K562 (cell line): ENCODE results near the gene MCEE. TPM values are rescaled to one million over a fixed set of nuclear protein-coding genes. Genes with fewer than 3 reads are reported as not detected.

Source experiments
- ATAC-seq: fragments of 200-7000 bp; cut with Tn5 transposase; 3 replicates; pipeline ENCODE4 v1.9.1; 2020; ENCODE audit warnings: moderate library complexity
- BruUV-seq: library from RNA; stranded (reverse); fragments of 400-500 nt; replicated peaks from 2 replicates; lab custom pipeline; 2021; lab: Mats Ljungman, UMichigan
- CTCF ChIA-PET: fragments of 300-600 bp; formaldehyde crosslinking; extraction: SDS; loops from one replicate; lab custom pipeline; 2021; ENCODE audit warnings: low intra/inter-chr PET ratio; lab: Yijun Ruan, JAX
- POLR2A ChIA-PET: fragments of 300-600, 350-650 bp; sonication (Branson Sonifier 250); formaldehyde crosslinking; extraction: SDS; loops from one replicate; lab custom pipeline; 2021; ENCODE audit warnings: antibody characterized with exemption, inconsistent platforms; lab: Yijun Ruan, JAX
- DNase-seq, 4 experiments: peaks; one replicate each; pipeline versions ENCODE4 v3.0.0 to v3.0.0-alpha.2; 2011 to 2018; ENCODE audit warnings: low spot score in 3 of 4, mixed read lengths in 3 of 4; ENCODE audit errors: extremely low read depth in 1 of 4
- FAIRE-seq: peaks from 2 replicates; lab custom pipeline; 2011; peaks lifted over from hg19 to GRCh38; lab: Jason Lieb, UNC
- H2AFZ ChIP-seq: 2 replicates; pipeline ENCODE4 v1.6.0; 2011; ENCODE audit warnings: low read depth, low read length, control low read depth, inconsistent platforms
- H3K27ac ChIP-seq: fragments of 200-600 bp; 3 replicates; pipeline ENCODE4 v1.8.0; 2011; ENCODE audit warnings: low read depth, mild to moderate bottlenecking, control low read depth, inconsistent platforms, low read length, moderate library complexity, mixed read lengths; ENCODE audit errors: extremely low read depth
- H3K27me3 ChIP-seq, 2 experiments: fragments of 300-600 bp in 1 of 2; 2 replicates in 1 of 2; 3 replicates in 1 of 2; pipeline versions ENCODE4 v1.6.0 to v1.8.0; 2011; ENCODE audit warnings: inconsistent platforms in 2 of 2, low read length in 2 of 2, mild to moderate bottlenecking in 1 of 2, mixed read lengths in 1 of 2, moderate library complexity in 1 of 2; ENCODE audit not compliant: control insufficient read depth in 2 of 2, insufficient read depth in 2 of 2
- H3K36me3 ChIP-seq: fragments of 300-600 bp; 3 replicates; pipeline ENCODE4 v1.8.0; 2011; ENCODE audit warnings: mild to moderate bottlenecking, low read length, inconsistent platforms; ENCODE audit not compliant: control insufficient read depth, insufficient read depth
- H3K4me1 ChIP-seq, 2 experiments: fragments of 200-600 bp in 1 of 2; replicated peaks in 1 of 2; 2 replicates in 1 of 2; 3 replicates in 1 of 2; pipeline versions ENCODE4 v1.5.1 to v1.8.0; 2011; ENCODE audit warnings: inconsistent platforms in 2 of 2, low read length in 2 of 2, mild to moderate bottlenecking in 1 of 2, mixed read lengths in 1 of 2, moderate library complexity in 1 of 2; ENCODE audit not compliant: control insufficient read depth in 2 of 2, insufficient read depth in 2 of 2
- H3K4me2 ChIP-seq: 2 replicates; pipeline ENCODE4 v1.6.1; 2011; ENCODE audit warnings: low read length, control low read depth, inconsistent platforms, mixed read lengths; ENCODE audit not compliant: insufficient read depth
- H3K4me3 ChIP-seq: fragments of 200-600 bp; sonication (generic), shearing (Covaris generic); 2 replicates; pipeline ENCODE4 v1.5.1; 2016; ENCODE audit warnings: control low read depth, inconsistent platforms
- H3K79me2 ChIP-seq: fragments of 200-600 bp; 3 replicates; pipeline ENCODE4 v1.8.0; 2011; ENCODE audit warnings: low read length, inconsistent platforms; ENCODE audit not compliant: control insufficient read depth, insufficient read depth
- H3K9ac ChIP-seq, 2 experiments: 2 replicates each; pipeline versions ENCODE4 v1.6.0 to v1.6.1; 2011; ENCODE audit warnings: low read depth in 2 of 2, low read length in 2 of 2, control low read depth in 1 of 2, inconsistent platforms in 1 of 2, mild to moderate bottlenecking in 1 of 2, mixed read lengths in 1 of 2; ENCODE audit not compliant: insufficient read depth in 1 of 2
- H3K9me1 ChIP-seq: one replicate; pipeline ENCODE4 v1.6.0; 2011; ENCODE audit warnings: inconsistent platforms, mild to moderate bottlenecking, low read length, moderate library complexity; ENCODE audit not compliant: control insufficient read depth, insufficient read depth
- H3K9me3 ChIP-seq: replicated peaks from 2 replicates; pipeline ENCODE4 v1.5.1; 2011; ENCODE audit warnings: low read depth, low read length, inconsistent platforms; ENCODE audit not compliant: control insufficient read depth, insufficient read depth
- H4K20me1 ChIP-seq: replicated peaks from 2 replicates; pipeline ENCODE4 v1.6.1; 2011; ENCODE audit warnings: low read length, inconsistent platforms, mixed read lengths; ENCODE audit not compliant: control insufficient read depth, insufficient read depth
- ATF1 ChIP-seq, 2 experiments: fragments of 450-650 bp in 1 of 2; IDR thresholded peaks; 2 replicates each; pipeline ENCODE4 v1.6.1; 2016; ENCODE audit warnings: missing compliant biosample characterization in 1 of 2, missing genetic modification characterization in 1 of 2
- CTCF ChIP-seq, 3 experiments: IDR thresholded peaks in 2 of 3; conservative IDR thresholded peaks in 1 of 3; 2 replicates each; pipeline ENCODE4 v1.5.1; 2011 to 2012; ENCODE audit warnings: low read length in 3 of 3, mild to moderate bottlenecking in 3 of 3, control low read depth in 2 of 3, improper control_type of control experiment in 1 of 3, inconsistent platforms in 1 of 3, low read depth in 1 of 3, mixed read lengths in 1 of 3, moderate library complexity in 1 of 3; ENCODE audit not compliant: insufficient read depth in 2 of 3
- ELK1 ChIP-seq: sonication (generic); formaldehyde crosslinking; IDR thresholded peaks from 2 replicates; pipeline ENCODE4 v1.8.1; 2022; ENCODE audit warnings: missing genetic modification reagents
- KLF13 ChIP-seq: fragments of 450-650 bp; IDR thresholded peaks from 2 replicates; pipeline ENCODE4 v1.6.1; 2016; ENCODE audit warnings: missing genetic modification characterization, low read depth, mild to moderate bottlenecking, missing compliant biosample characterization, moderate library complexity, borderline replicate concordance
- MTA1 ChIP-seq: fragments of 450-650 bp; IDR thresholded peaks from 2 replicates; pipeline ENCODE4 v1.6.1; 2017; ENCODE audit warnings: borderline replicate concordance
- WHSC1 ChIP-seq: IDR thresholded peaks from one replicate; pipeline ENCODE4 v1.6.1; 2012; ENCODE audit warnings: low read length, control low read depth, inconsistent platforms
- ZNF395 ChIP-seq: fragments of 200-800 bp; sonication (Bioruptor generic); IDR thresholded peaks from 2 replicates; pipeline ENCODE4 v1.6.1; 2017; ENCODE audit warnings: missing genetic modification characterization, missing compliant biosample characterization
- WGBS: fragments of 100-300 bp; shearing (Covaris generic); methylation state at CpG from one replicate; pipeline ENCODE4 v1.1.6; 2016; ENCODE audit warnings: low coverage, mixed read lengths; ENCODE audit not compliant: insufficient coverage; ENCODE audit errors: missing lambda C conversion rate; 5-methylcytosine and 5-hydroxymethylcytosine counted together
- in situ Hi-C: fragments of 300-500 bp; cut with MboI; formaldehyde crosslinking; loops from 4 replicates; pipeline ENCODE4 v1.15.0; 2018; ENCODE audit warnings: inconsistent platforms, mixed read lengths
- intact Hi-C: fragments of 100-400 bp; cut with micrococcal nuclease; formaldehyde crosslinking; loops from 2 replicates; pipeline ENCODE4 v1.14.2; 2022
- polyA plus RNA-seq, 8 experiments: library from polyadenylated mRNA; depleted of rRNA in 4 of 8; stranded (reverse) in 5 of 8; unstranded in 3 of 8; fragments of >200 nt; fragmentation: Nextera tagmentation in 2 of 8; fragmentation: Illumina TruSeq in 1 of 8; extraction: Ambion mirVana in 2 of 8; extraction: Trizol in 1 of 8; gene quantifications; 2 replicates each; pipeline versions ENCODE4 v1.2.1 to v1.2.3, GENCODE V29; 2011 to 2014; ENCODE audit warnings: inconsistent platforms in 1 of 8, missing spikeins in 1 of 8
- total RNA-seq, 7 experiments: library from RNA; depleted of rRNA in 6 of 7; stranded (reverse); fragments of >200 nt in 6 of 7; fragmentation: Illumina TruSeq in 2 of 7; extraction: Trizol in 2 of 7; gene quantifications; 2 replicates each; pipeline versions ENCODE4 v1.2.1 to v1.2.3, GENCODE V29; 2011 to 2021; ENCODE audit warnings: low replicate concordance in 1 of 7

The MCEE gene
- total and polyA plus RNA-seq, 9 of the 15 experiments (the other 6 are each of a cell fraction or from before 2014, with no cell fraction given): 15.6 to 49.1 (median 24.5) TPM

GRCh38 chr2:71121479-71121878 is 8.6 kb downstream of the MCEE start (continued):
- TF ChIP-seq ZNF395 (CRISPR knock-in tag): no peak

- H3K36me3 ChIP-seq: peaks cover 72% of the 10 kb centered on the region; the same call in 2 of the 3 replicates
- no peak for ATAC-seq
- H3K9me1 ChIP-seq: no peaks in the 10 kb centered on the region
- no peak for TF ChIP-seq KLF13 (tag)
- TF ChIP-seq WHSC1: no peak
- TF ChIP-seq ATF1 (CRISPR knock-in tag; IDR thresholded peaks at IDR 0.05): no peak
- no peak for TF ChIP-seq ATF1 (tag; IDR thresholded peaks at IDR 0.05)
- no peak for TF ChIP-seq ELK1 (CRISPR knock-in tag)
- no peak for TF ChIP-seq MTA1
- TF ChIP-seq CTCF (IDR thresholded peaks at IDR 0.05 in 2 of 3, conservative IDR thresholded peaks at IDR 0.05 in 1 of 3; ENCODE audit: insufficient read depth in 2 of 3, low read depth in 1 of 3, low read length in 3 of 3): no peak
- BruUV-seq: no TSS peak
- H3K4me3 ChIP-seq: no peak overlapping the region
- H3K4me1 ChIP-seq: no peaks in the 10 kb centered on the region
- no peak overlapping the region for H2AFZ ChIP-seq
- H4K20me1 ChIP-seq: no peaks in the 10 kb centered on the region
- in situ Hi-C loops: no loop called here
- intact Hi-C loops: no loop called here
- H3K9me3 ChIP-seq: peaks cover 3% of the 10 kb centered on the region; the same call in 1 of the 2 replicates
- POLR2A ChIA-PET: interaction anchor here (0.6 to 3.8 kb wide), 2 partner anchors 10 to 19 kb away, joined by 5 to 23 read pairs; partner anchors contain the start of genes MCEE and MPHOSPH10
- FAIRE-seq: no peak
- H3K27me3 ChIP-seq: no peaks in the 10 kb centered on the region
- CTCF ChIA-PET: no interaction called here
- no peak overlapping the region for H3K4me2 ChIP-seq
- no peak overlapping the region for H3K9ac ChIP-seq
- DNase-seq: no peak
- peaks cover 2% of the 10 kb centered on the region; the same call in 1 of the 3 replicates for H3K79me2 ChIP-seq
- 84% methylated on average over 6 of the region's 6 CpGs for WGBS
- no peak overlapping the region for H3K27ac ChIP-seq
Measured at GRCh38 chr2:71120195-71120594, 9.8 kb downstream of the MCEE start.
